Brain pericyte (primary cell): ENCODE results near the gene GRK5.
"Not testable (repeated sequence)": the region's sequence is repeated elsewhere in the genome, so short reads cannot be mapped to it uniquely, and the experiment has no call there.

Experiments used
- DNase-seq: peaks from one replicate; pipeline ENCODE4 v3.0.0-alpha.2; 2012; ENCODE audit warnings: low read depth, low spot score

The GRK5 gene

DNA sequence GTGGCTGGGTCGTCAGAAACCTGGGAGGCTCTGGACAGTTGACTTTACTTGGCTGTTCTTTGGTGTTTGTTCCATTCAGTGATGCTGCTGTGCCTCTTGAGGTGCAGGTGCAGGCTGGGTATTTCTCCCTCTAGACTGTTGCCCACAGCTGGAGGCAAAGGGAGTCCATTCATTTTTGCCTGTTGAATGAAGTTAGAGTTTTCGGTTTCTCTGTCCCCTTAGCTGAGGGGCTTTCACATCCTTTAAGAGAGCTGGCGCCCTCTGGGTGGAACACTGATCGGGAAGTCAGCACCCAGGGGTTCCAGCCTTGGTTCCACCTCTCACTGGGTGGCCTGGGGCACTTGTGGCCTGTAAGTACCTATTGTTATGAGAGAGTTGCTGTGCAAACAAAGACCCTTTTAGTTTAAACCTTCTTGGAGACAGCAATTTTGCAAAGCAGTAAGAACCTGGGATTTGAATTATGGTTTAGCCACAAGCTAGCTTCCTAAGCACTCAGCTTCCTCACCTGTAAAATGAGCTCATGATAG, 67.2 kb downstream of the GRK5 start:
- DNase-seq, result no peak

- DNase-seq, result no peak
These were observed 67.7 kb downstream of the GRK5 start for GRCh38 chr10:119275085-119275484.

- not testable (repeated sequence) for DNase-seq
These were observed 68.8 kb downstream of the GRK5 start for GRCh38 chr10:119276194-119276593.

GRCh38 chr10:119278126-119278709, 70.8 kb downstream of the GRK5 start:
- DNase-seq, result no peak

GRCh38 chr10:119279441-119279840, 72.1 kb downstream of the GRK5 start:
- DNase-seq, result no peak

DNA sequence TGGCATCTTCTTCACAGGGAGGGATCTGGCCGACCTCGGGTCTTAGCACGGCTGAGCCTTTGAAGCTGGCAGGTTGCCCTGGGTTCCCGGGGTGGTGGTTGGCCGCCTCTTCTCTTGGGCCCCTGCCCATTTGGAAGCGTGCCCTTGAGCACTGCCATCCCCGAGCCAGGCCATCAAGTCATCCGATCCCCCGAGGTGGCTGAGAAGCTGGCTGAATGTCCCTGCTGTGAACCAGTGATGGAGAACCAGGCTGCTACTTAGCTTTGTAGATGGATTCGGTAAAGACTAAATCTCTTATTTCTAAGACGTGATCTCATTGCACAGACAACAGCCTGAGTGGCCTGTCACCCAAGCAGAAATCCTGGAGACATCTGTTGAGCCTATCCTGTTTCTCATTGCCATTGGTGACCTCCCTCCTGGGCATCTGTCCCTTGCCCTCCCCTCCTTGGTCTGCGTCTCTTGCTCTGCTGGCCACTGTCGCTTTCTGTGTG, 74.3 kb downstream of the GRK5 start:
- DNase-seq, result peak; percentile 38

DNA sequence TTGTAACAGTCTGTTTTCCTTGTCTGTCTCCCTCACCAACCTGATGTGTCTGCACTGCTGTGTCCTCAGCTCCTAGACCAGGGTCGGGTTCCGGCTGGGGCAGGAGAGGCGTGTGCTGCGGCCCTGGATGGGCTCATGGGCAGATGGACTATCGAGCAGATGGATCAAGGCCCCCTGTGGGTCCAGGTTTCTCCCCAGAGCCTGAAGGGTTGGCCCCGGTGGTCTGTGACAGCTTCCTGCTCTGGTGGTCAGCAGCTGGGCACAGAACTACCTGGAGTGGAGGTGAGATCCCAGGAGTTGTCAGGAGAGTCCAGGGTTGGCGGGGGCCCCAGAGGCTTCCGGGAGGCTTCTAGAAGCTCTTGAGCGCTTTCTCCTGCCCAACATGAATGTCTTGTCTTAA, 75.1 kb downstream of the GRK5 start:
- DNase-seq, result no peak

DNA sequence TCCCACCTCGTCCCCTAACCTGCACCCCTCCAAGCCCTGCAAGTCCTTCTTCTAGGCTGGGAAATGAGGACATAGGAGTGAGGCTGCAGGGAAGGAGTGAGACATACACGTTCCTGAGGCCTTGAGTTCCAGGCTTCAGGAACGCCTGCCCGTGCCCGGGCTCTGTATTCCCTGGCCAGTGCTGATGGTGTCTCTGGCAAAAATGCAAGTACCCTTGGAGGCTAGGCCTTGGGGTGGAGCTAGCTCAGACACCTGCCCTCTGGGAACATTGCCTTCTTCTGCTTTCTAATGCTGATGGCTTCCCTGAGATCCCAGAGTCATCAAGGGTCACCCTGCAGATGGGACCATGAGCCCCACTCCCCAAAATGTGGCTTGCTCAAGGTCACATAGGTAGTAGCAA, 76.0 kb downstream of the GRK5 start:
- no peak for DNase-seq

- DNase-seq, result no peak
These were observed 76.4 kb downstream of the GRK5 start for GRCh38 chr10:119283818-119284217.

DNA sequence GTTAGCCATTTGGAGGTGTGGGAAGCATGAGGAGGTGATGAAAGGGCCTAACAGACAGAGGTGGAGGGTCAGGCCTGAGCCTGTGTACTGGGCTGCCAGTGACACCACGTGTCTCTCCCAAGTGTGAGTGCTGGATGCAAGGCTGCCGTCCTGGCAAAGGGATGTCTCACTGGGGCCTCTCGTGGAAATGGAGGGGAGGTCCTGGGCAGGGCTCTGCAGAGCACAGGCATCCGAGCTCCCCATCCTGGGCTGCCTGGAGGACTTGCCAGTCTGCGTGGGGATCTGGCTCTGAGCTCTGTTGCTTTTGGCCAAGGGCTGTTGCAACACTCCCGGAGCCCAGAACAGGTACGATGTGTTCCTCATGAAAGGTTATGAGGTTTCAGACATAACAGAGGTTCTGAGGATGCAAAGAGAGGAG, 77.3 kb downstream of the GRK5 start:
- no peak for DNase-seq

GRCh38 chr10:119285495-119286267, 78.3 kb downstream of the GRK5 start:
- no peak for DNase-seq

- no peak for DNase-seq
These were observed 79.1 kb downstream of the GRK5 start for GRCh38 chr10:119286516-119286915.

DNA sequence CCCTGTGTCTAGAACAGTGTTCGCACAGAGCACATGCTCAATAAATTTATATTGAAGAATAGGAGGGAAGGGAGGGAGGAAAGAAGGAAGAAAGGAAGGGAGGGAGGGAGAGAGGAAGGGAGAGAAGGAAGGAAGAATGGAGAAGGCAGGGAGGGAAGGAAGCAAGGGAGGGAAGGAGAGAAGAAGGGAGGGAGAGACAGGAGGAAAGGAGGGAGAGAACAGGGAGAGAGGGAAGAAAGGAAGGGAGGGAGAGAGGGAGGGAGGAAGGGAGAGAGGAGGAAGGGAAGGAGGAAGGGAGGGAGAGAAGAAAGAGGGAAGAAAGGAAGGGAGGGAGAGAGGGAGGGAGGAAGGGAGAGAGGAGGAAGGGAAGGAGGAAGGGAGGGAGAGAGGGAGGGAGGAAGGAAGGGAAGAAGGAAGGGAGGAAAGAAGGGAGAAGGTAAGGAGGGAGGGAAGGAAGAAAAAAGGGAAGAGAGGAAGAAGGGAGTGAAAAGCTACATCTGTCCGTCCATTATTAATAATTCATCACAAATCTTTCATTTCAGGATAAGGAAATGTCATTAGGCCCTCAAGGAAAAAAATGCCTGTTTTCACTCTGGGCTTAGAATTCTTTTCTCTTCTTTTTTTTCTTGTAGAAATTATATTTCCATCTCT, 79.7 kb downstream of the GRK5 start:
- no peak for DNase-seq

- no peak for DNase-seq
These were observed 81.2 kb downstream of the GRK5 start for GRCh38 chr10:119288574-119289001.

GRCh38 chr10:119289227-119289920, 82.0 kb downstream of the GRK5 start:
- DNase-seq, result no peak

- no peak for DNase-seq
These were observed 83.1 kb downstream of the GRK5 start for GRCh38 chr10:119290301-119291048.

- no peak for DNase-seq
These were observed 84.0 kb downstream of the GRK5 start for GRCh38 chr10:119291223-119291900.

DNA sequence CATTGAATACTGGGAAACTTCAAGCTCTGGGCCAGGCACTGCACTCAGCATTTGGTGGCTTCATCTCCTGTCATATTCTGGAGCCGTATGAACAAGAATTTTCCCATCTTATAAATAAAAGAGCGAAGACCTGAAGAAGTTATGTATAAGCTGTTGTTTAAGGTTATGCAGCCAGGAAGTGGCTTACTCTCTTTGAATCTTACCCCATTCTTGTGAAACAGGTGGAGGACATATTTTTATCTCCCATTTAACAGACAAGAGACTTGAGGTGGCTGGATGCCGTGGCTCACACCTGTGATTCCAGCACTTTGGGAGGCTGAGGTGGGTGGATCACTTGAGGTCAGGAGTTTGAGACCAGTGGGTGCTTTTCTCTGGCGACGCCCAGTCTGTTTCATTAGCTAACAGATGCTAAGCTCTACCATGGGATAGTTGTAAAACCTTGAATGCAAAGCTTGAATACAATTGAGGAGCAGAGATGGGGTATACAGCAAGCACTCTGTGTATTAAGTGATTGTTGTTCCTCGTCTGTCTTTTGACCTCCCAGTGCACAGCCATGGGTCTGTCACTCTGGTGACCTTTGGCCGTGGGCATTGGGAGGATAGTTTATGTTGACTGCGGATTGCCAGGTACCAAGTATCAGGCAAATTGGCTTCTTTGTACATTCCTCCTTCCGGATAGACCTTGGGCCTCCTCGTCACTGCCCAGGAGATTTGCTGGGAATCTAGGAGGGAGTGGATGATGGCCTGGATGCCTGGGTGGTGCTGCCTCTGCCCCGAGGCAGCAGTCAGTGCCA, 85.8 kb downstream of the GRK5 start:
- no peak for DNase-seq

- DNase-seq, result no peak
These were observed 89.3 kb downstream of the GRK5 start for GRCh38 chr10:119296703-119297102.
